Hepatocyte (in vitro differentiated cells): ENCODE results near the gene PLEKHM3.

ENCODE experiments used
- EZH2 ChIP-seq: fragments of 200-600 bp; sonication (generic); IDR thresholded peaks from 2 replicates; pipeline ENCODE4 v1.6.1; 2016; ENCODE audit warnings: antibody characterized with exemption, mild to moderate bottlenecking, borderline replicate concordance
- TF ChIP-seq, protein P1 (sequence below): fragments of 200-600 bp; sonication (generic); IDR thresholded peaks from 2 replicates; pipeline ENCODE4 v1.5.1; 2016; ENCODE audit warnings: antibody characterized with exemption, mild to moderate bottlenecking; ENCODE audit not compliant: poor library complexity

DNA sequence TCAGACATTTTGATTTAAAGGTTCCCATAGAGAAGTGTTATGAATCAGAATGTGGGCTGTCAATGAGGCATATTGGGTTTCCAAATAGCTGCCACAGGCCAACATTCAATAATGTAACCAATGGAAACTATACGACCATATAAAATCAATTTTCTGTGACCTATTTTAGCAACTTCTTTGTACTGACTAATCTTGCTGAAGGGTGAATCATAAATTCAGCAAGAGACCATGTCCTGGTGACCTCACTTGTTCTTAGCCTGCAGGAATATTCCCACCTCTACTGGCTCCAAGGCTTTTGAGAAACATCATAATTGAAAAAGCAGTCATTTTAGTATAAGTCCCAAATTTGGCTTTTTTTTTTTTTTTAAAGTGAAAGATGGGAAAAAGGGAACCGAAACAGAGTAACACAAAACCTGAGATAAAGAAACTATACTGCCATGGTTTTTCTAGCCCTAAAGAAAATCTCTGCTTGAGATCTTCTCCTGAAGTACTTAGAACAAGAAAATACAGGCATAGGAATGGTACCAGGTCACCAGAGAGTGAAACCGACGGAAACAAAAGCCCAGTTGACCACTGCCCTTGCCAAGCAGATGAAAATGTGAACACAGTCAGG is 32.1 kb downstream of the PLEKHM3 start:
- TF ChIP-seq, protein P1, sequence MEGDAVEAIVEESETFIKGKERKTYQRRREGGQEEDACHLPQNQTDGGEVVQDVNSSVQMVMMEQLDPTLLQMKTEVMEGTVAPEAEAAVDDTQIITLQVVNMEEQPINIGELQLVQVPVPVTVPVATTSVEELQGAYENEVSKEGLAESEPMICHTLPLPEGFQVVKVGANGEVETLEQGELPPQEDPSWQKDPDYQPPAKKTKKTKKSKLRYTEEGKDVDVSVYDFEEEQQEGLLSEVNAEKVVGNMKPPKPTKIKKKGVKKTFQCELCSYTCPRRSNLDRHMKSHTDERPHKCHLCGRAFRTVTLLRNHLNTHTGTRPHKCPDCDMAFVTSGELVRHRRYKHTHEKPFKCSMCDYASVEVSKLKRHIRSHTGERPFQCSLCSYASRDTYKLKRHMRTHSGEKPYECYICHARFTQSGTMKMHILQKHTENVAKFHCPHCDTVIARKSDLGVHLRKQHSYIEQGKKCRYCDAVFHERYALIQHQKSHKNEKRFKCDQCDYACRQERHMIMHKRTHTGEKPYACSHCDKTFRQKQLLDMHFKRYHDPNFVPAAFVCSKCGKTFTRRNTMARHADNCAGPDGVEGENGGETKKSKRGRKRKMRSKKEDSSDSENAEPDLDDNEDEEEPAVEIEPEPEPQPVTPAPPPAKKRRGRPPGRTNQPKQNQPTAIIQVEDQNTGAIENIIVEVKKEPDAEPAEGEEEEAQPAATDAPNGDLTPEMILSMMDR: no peak
- no peak for TF ChIP-seq EZH2
